ENCODE measurements around the gene CERS3. TPM values are rescaled to one million over a fixed set of nuclear protein-coding genes. Genes with fewer than 3 reads are reported as not detected.

The CERS3 gene
- total RNA-seq, 1 donor from 2014 or later, result 43.5 TPM

- Histone ChIP-seq H3K27me3 (no peaks in the 10 kb centered on the region), H3K36me3 (no peaks in the 10 kb centered on the region), H3K9me3 (no peaks in the 10 kb centered on the region), H3K27ac (no peak overlapping the region), H3K4me3 (no peak overlapping the region), H3K4me1 (no peaks in the 10 kb centered on the region)
- intact Hi-C loops (cut with DNase I), result no loop called here
- DNase-seq (ENCODE audit: extremely low spot score in 2 of 2), result no peak
- TF ChIP-seq CTCF (IDR thresholded peaks at IDR 0.05) (no peak), POLR2A (IDR thresholded peaks at IDR 0.05) (no peak), POLR2AphosphoS5 (IDR thresholded peaks at IDR 0.05; ENCODE audit: insufficient read depth in 1 of 2, low read depth in 1 of 2) (no peak)
Observed at GRCh38 chr15:100500226-100500990, 28.3 kb downstream of the CERS3 start.

- no peaks in the 10 kb centered on the region for H3K4me1 ChIP-seq
- H3K9me3 ChIP-seq, result no peaks in the 10 kb centered on the region
- H3K36me3 ChIP-seq, result no peaks in the 10 kb centered on the region
- no peak overlapping the region for H3K4me3 ChIP-seq
- no peak for DNase-seq (ENCODE audit: extremely low spot score in 2 of 2)
- TF ChIP-seq POLR2AphosphoS5 (IDR thresholded peaks at IDR 0.05; ENCODE audit: insufficient read depth in 1 of 2, low read depth in 1 of 2) (no peak), CTCF (IDR thresholded peaks at IDR 0.05) (no peak), POLR2A (IDR thresholded peaks at IDR 0.05) (no peak)
- H3K27ac ChIP-seq, result no peak overlapping the region
- no peaks in the 10 kb centered on the region for H3K27me3 ChIP-seq
- intact Hi-C loops (cut with DNase I), result no loop called here
Observed at GRCh38 chr15:100495861-100496260, 32.9 kb downstream of the CERS3 start.

DNA sequence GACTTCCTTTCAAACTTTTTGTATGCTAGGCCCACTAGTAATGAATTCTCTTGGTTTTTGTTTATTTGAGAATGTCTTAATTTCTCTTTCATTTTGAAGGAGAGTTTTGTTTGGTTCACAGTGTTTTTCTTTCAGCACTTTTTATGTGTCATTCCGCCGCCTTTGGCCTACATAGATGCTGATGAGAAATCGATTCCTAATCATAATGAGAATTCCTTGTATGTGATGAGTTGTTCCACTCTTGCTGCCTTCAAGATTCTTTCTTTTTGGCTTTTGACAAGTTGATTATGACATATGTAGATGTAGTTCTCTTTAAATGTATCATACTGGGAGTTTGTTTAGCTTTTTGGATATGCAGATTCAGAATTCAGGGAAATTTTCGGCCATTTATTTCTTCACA, 35.5 kb downstream of the CERS3 start:
- no peaks in the 10 kb centered on the region for H3K27me3 ChIP-seq
- intact Hi-C loops (cut with DNase I), result no loop called here
- no peaks in the 10 kb centered on the region for H3K4me1 ChIP-seq
- H3K9me3 ChIP-seq, result no peaks in the 10 kb centered on the region
- no peak overlapping the region for H3K27ac ChIP-seq
- no peak for DNase-seq (ENCODE audit: extremely low spot score in 2 of 2)
- TF ChIP-seq POLR2A (IDR thresholded peaks at IDR 0.05) (no peak), POLR2AphosphoS5 (IDR thresholded peaks at IDR 0.05; ENCODE audit: insufficient read depth in 1 of 2, low read depth in 1 of 2) (no peak), CTCF (IDR thresholded peaks at IDR 0.05) (no peak)
- no peak overlapping the region for H3K4me3 ChIP-seq
- H3K36me3 ChIP-seq, result no peaks in the 10 kb centered on the region

DNA sequence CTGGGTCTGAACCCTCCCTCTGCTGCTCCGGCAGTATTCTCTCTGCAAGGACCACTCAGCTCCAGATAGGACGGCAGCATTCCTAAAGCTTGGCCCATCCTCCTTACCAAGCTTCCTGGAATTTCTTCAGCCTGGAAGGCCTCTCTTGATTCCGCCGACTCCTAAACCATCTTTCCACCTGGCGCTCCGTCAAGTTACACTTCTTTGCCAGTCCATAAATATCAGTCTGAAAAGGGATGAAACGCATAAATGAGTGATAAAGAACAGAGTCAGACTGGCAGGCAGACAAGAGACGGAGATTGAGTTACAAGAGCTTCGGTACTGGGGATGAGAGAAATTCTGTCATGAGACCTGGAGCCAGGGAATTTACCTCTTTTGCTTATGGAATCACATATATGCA, 44.3 kb downstream of the CERS3 start:
- TF ChIP-seq CTCF (IDR thresholded peaks at IDR 0.05), result no peak
- no peak for TF ChIP-seq POLR2A (IDR thresholded peaks at IDR 0.05)
- TF ChIP-seq POLR2AphosphoS5 (IDR thresholded peaks at IDR 0.05; ENCODE audit: insufficient read depth in 1 of 2, low read depth in 1 of 2), result no peak
- Histone ChIP-seq H3K4me1 (no peaks in the 10 kb centered on the region), H3K9me3 (no peaks in the 10 kb centered on the region), H3K27me3 (no peaks in the 10 kb centered on the region), H3K4me3 (no peak overlapping the region), H3K36me3 (no peaks in the 10 kb centered on the region), H3K27ac (no peak overlapping the region)
- no peak for DNase-seq (ENCODE audit: extremely low spot score in 2 of 2)
- intact Hi-C loops (cut with DNase I), result no loop called here

- peaks cover 0 to 3% of the 10 kb centered on the region in 2 donors for H3K36me3 ChIP-seq
- peaks cover 3% of the 10 kb centered on the region for H3K9me3 ChIP-seq
- TF ChIP-seq POLR2A (IDR thresholded peaks at IDR 0.05) (no peak), CTCF (IDR thresholded peaks at IDR 0.05) (no peak), POLR2AphosphoS5 (IDR thresholded peaks at IDR 0.05; ENCODE audit: insufficient read depth in 1 of 2, low read depth in 1 of 2) (no peak)
- H3K27ac ChIP-seq, result no peak overlapping the region
- DNase-seq (ENCODE audit: extremely low spot score in 2 of 2), result no peak
- H3K4me1 ChIP-seq, result no peaks in the 10 kb centered on the region
- intact Hi-C loops (cut with DNase I), result no loop called here
- H3K27me3 ChIP-seq, result no peaks in the 10 kb centered on the region
- H3K4me3 ChIP-seq, result no peak overlapping the region
Observed at GRCh38 chr15:100483370-100483769, 45.4 kb downstream of the CERS3 start.

Data from vagina (tissue), 2 donors.